Measurements from ENCODE around the gene EIF4G3.

EIF4G3 gene

DNA sequence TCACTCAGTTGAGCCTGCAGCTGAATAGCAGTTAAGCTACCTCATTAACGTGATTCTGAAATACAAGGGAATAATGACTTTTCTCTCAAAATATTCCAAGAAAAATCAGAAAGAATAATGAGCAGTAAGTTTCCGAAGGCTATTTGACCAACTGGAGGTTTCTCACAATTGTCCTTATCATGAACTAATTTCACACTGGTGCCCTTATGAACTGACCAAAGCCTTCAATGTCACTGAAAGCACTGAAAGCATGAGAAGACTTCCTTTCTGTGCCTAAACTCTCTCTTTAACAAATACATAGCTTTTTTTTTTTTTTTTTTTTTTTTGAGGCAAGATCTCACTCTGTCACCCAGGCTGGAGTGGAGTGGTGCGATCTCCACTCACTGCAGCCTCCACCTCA, 18.8 kb downstream of the EIF4G3 start:
- Histone ChIP-seq H3K9me2 (replicated peaks; ENCODE audit: insufficient read depth, low read length) (no peaks in the 10 kb centered on the region), H3K4me2 (ENCODE audit: low read depth, low read length) (no peak overlapping the region), H3K79me2 (ENCODE audit: low read length) (peaks cover 3% of the 10 kb centered on the region; the same call in 1 of the 2 replicates), H3K4me1 (ENCODE audit: low read length) (no peaks in the 10 kb centered on the region; the same call in 1 of the 2 replicates), H3K9ac (ENCODE audit: low read length) (no peak overlapping the region), H3F3A (ENCODE audit: insufficient read depth, low read length) (no peaks in the 10 kb centered on the region; the same call in 1 of the 2 replicates), H3K27ac (ENCODE audit: low read length) (no peak overlapping the region), H3K27me3 (replicated peaks; ENCODE audit: insufficient read depth, low read length) (no peaks in the 10 kb centered on the region), H3K9me3 (replicated peaks; ENCODE audit: insufficient read depth, low read length) (no peaks in the 10 kb centered on the region), H3K4me3 (ENCODE audit: low read length) (no peak overlapping the region), H2AFZ (ENCODE audit: low read length) (no peak overlapping the region), H3K36me3 (replicated peaks; ENCODE audit: insufficient read depth, low read length) (no peaks in the 10 kb centered on the region), H4K20me1 (ENCODE audit: insufficient read depth, low read length) (no peaks in the 10 kb centered on the region)
- no peak for DNase-seq
- TF ChIP-seq, protein P1, sequence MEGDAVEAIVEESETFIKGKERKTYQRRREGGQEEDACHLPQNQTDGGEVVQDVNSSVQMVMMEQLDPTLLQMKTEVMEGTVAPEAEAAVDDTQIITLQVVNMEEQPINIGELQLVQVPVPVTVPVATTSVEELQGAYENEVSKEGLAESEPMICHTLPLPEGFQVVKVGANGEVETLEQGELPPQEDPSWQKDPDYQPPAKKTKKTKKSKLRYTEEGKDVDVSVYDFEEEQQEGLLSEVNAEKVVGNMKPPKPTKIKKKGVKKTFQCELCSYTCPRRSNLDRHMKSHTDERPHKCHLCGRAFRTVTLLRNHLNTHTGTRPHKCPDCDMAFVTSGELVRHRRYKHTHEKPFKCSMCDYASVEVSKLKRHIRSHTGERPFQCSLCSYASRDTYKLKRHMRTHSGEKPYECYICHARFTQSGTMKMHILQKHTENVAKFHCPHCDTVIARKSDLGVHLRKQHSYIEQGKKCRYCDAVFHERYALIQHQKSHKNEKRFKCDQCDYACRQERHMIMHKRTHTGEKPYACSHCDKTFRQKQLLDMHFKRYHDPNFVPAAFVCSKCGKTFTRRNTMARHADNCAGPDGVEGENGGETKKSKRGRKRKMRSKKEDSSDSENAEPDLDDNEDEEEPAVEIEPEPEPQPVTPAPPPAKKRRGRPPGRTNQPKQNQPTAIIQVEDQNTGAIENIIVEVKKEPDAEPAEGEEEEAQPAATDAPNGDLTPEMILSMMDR (IDR thresholded peaks at IDR 0.05; ENCODE audit: low read length): no peak
- TF ChIP-seq EZH2 (optimal IDR thresholded peaks at IDR 0.05; ENCODE audit: low read depth, low read length): no peak
- no peak for TF ChIP-seq EZH2phosphoT487 (IDR thresholded peaks at IDR 0.05; ENCODE audit: low read length)

DNA sequence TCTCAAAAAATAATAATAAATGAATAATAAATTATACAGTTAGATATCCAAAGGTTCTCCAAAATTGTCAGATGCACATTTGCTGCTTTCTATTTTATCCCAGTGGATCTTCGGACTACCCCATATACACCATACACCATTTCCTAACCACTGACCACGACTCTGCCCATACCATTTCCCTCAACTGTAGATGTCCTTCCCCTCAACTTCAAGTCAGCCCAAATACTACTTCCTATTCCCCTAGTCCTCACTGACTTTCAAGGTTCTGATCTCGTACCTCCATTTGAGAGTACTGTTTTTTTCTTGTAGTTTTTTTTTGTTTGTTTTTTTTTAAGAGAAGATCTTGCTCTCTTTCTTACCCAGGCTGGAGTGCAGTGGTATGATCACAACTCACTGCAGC, 19.6 kb downstream of the EIF4G3 start:
- no peak overlapping the region for H2AFZ ChIP-seq (ENCODE audit: low read length)
- no peaks in the 10 kb centered on the region; the same call in 1 of the 2 replicates for H3K79me2 ChIP-seq (ENCODE audit: low read length)
- no peaks in the 10 kb centered on the region for H3K9me3 ChIP-seq (replicated peaks; ENCODE audit: insufficient read depth, low read length)
- no peak overlapping the region for H3K9ac ChIP-seq (ENCODE audit: low read length)
- TF ChIP-seq EZH2phosphoT487 (IDR thresholded peaks at IDR 0.05; ENCODE audit: low read length) (no peak), EZH2 (optimal IDR thresholded peaks at IDR 0.05; ENCODE audit: low read depth, low read length) (no peak)
- TF ChIP-seq, protein P1 (IDR thresholded peaks at IDR 0.05; ENCODE audit: low read length): no peak
- no peaks in the 10 kb centered on the region for H3K36me3 ChIP-seq (replicated peaks; ENCODE audit: insufficient read depth, low read length)
- H3K27ac ChIP-seq (ENCODE audit: low read length): no peak overlapping the region
- H4K20me1 ChIP-seq (ENCODE audit: insufficient read depth, low read length): no peaks in the 10 kb centered on the region
- no peak overlapping the region for H3K4me3 ChIP-seq (ENCODE audit: low read length)
- DNase-seq: no peak
- no peaks in the 10 kb centered on the region; the same call in 1 of the 2 replicates for H3K4me1 ChIP-seq (ENCODE audit: low read length)
- H3F3A ChIP-seq (ENCODE audit: insufficient read depth, low read length): no peaks in the 10 kb centered on the region; the same call in 1 of the 2 replicates
- H3K4me2 ChIP-seq (ENCODE audit: low read depth, low read length): no peak overlapping the region
- H3K27me3 ChIP-seq (replicated peaks; ENCODE audit: insufficient read depth, low read length): no peaks in the 10 kb centered on the region
- no peaks in the 10 kb centered on the region for H3K9me2 ChIP-seq (replicated peaks; ENCODE audit: insufficient read depth, low read length)

DNA sequence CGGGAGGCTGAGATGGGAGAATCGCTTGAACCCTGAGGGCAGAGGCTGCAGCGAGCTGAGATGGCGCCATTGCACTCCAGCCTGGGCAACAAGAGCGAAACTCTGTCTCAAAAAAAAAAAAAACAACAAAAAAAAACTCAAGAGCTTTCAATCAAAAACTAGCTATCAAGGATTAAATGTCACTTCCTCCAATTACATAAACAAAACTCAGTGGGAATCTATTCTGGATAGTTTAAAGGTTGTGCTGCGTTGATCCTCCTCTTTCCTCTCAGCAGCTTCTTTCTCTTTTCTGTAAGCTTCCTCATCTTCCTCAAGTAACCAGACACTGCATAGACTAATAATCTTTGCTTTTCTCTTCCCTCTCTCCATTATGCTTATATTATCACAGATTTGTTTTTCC, 20.7 kb downstream of the EIF4G3 start:
- Histone ChIP-seq H3K9me2 (replicated peaks; ENCODE audit: insufficient read depth, low read length) (no peaks in the 10 kb centered on the region), H3K4me1 (ENCODE audit: low read length) (no peaks in the 10 kb centered on the region; the same call in 1 of the 2 replicates), H3K27me3 (replicated peaks; ENCODE audit: insufficient read depth, low read length) (no peaks in the 10 kb centered on the region), H3F3A (ENCODE audit: insufficient read depth, low read length) (no peaks in the 10 kb centered on the region; the same call in 1 of the 2 replicates), H3K79me2 (ENCODE audit: low read length) (peaks cover 5% of the 10 kb centered on the region; the same call in 1 of the 2 replicates), H3K4me3 (ENCODE audit: low read length) (no peak overlapping the region), H2AFZ (ENCODE audit: low read length) (no peak overlapping the region), H3K4me2 (ENCODE audit: low read depth, low read length) (no peak overlapping the region), H3K36me3 (replicated peaks; ENCODE audit: insufficient read depth, low read length) (no peaks in the 10 kb centered on the region), H4K20me1 (ENCODE audit: insufficient read depth, low read length) (no peaks in the 10 kb centered on the region), H3K9me3 (replicated peaks; ENCODE audit: insufficient read depth, low read length) (no peaks in the 10 kb centered on the region), H3K9ac (ENCODE audit: low read length) (no peak overlapping the region), H3K27ac (ENCODE audit: low read length) (no peak overlapping the region)
- DNase-seq: no peak
- TF ChIP-seq, protein P1 (IDR thresholded peaks at IDR 0.05; ENCODE audit: low read length): no peak
- TF ChIP-seq EZH2 (optimal IDR thresholded peaks at IDR 0.05; ENCODE audit: low read depth, low read length): no peak
- no peak for TF ChIP-seq EZH2phosphoT487 (IDR thresholded peaks at IDR 0.05; ENCODE audit: low read length)
